OCI-LY3 (cell line): ENCODE results near the gene B9D2.
A peak's percentile ranks its signal among the peaks of the same experiment; 100 is the strongest.

ENCODE experiments used
- H2AFZ ChIP-seq: fragments of 200-600, 300-600 bp; shearing (Covaris generic); 2 replicates; pipeline ENCODE4 v1.6.0; 2014; ENCODE audit warnings: antibody characterized with exemption, low read depth, low read length
- H3K27ac ChIP-seq: fragments of 200-600, 300-600 bp; sonication (generic); 2 replicates; pipeline ENCODE4 v1.5.1; 2014; ENCODE audit warnings: mild to moderate bottlenecking, low read length, moderate library complexity, mixed read lengths
- H3K27me3 ChIP-seq: fragments of 200-600, 300-600 bp; sonication (generic); 2 replicates; pipeline ENCODE4 v1.6.1; 2014; ENCODE audit warnings: low read depth, low read length, mixed read lengths
- H3K36me3 ChIP-seq: fragments of 200-600, 300-600 bp; sonication (generic); replicated peaks from 2 replicates; pipeline ENCODE3; 2014; ENCODE audit warnings: low read depth, low read length, mixed read lengths
- H3K4me1 ChIP-seq: fragments of 300-600, 200-600 bp; sonication (generic); 2 replicates; pipeline ENCODE4 v1.6.1; 2014; ENCODE audit warnings: low read length, mixed read lengths
- H3K4me2 ChIP-seq: fragments of 200-600, 300-600 bp; sonication (generic); 2 replicates; pipeline ENCODE4 v1.6.1; 2014; ENCODE audit warnings: low read length, mixed read lengths
- H3K4me3 ChIP-seq: fragments of 300-600, 200-600 bp; sonication (generic); 2 replicates; pipeline ENCODE4 v1.5.1; 2014; ENCODE audit warnings: antibody characterized with exemption, mild to moderate bottlenecking, low read length, moderate library complexity
- H3K79me2 ChIP-seq: fragments of 300-600, 200-600 bp; shearing (Covaris generic); 2 replicates; pipeline ENCODE4 v1.6.1; 2014; ENCODE audit warnings: mild to moderate bottlenecking, low read length, mixed read lengths
- H3K9ac ChIP-seq: fragments of 300-600, 200-600 bp; shearing (Covaris generic); 2 replicates; pipeline ENCODE4 v1.6.0; 2014; ENCODE audit warnings: mild to moderate bottlenecking, low read length, moderate library complexity
- H3K9me3 ChIP-seq: fragments of 200-600, 300-600 bp; shearing (Covaris generic); 2 replicates; pipeline ENCODE4 v1.6.1; 2014; ENCODE audit warnings: low read length, mixed read lengths; ENCODE audit not compliant: insufficient read depth
- H4K20me1 ChIP-seq: fragments of 200-600, 300-600 bp; sonication (generic); 2 replicates; pipeline ENCODE4 v1.6.1; 2016; ENCODE audit warnings: low read length, mixed read lengths; ENCODE audit not compliant: insufficient read depth
- CTCF ChIP-seq: fragments of 200-600, 300-600 bp; sonication (generic); IDR thresholded peaks from 2 replicates; pipeline ENCODE4 v1.5.1; 2014; ENCODE audit warnings: antibody characterized with exemption, low read length, low read depth
- EZH2phosphoT487 ChIP-seq: fragments of 200-600 bp; shearing (Covaris generic); IDR thresholded peaks from 2 replicates; pipeline ENCODE4 v1.6.1; 2018; ENCODE audit warnings: antibody characterized with exemption, mixed run types, low read depth

The B9D2 gene

GRCh38 chr19:41341669-41342490 lies 22.1 kb downstream of the B9D2 start:
- Histone ChIP-seq H3K4me2 (no peak overlapping the region), H2AFZ (no peak overlapping the region), H3K79me2 (peaks cover 58% of the 10 kb centered on the region), H4K20me1 (peaks cover 22% of the 10 kb centered on the region), H3K27me3 (no peaks in the 10 kb centered on the region), H3K4me1 (no peaks in the 10 kb centered on the region), H3K27ac (no peak overlapping the region), H3K36me3 (peaks cover 56% of the 10 kb centered on the region), H3K9me3 (no peaks in the 10 kb centered on the region), H3K4me3 (no peak overlapping the region), H3K9ac (no peak overlapping the region)
- TF ChIP-seq EZH2phosphoT487: no peak
- TF ChIP-seq CTCF: 0 out of 2 replicates have a peak, but pooled peaks have one; percentile 7

GRCh38 chr19:41339936-41340335 lies 24.0 kb downstream of the B9D2 start:
- Histone ChIP-seq H3K79me2 (peaks cover 53% of the 10 kb centered on the region), H3K9me3 (no peaks in the 10 kb centered on the region), H3K4me1 (peaks cover 6% of the 10 kb centered on the region; the same call in 1 of the 2 replicates), H3K36me3 (peaks cover 59% of the 10 kb centered on the region), H2AFZ (no peak overlapping the region), H3K27ac (no peak overlapping the region), H3K27me3 (no peaks in the 10 kb centered on the region), H3K4me3 (no peak overlapping the region), H3K4me2 (no peak overlapping the region), H4K20me1 (peaks cover 18% of the 10 kb centered on the region), H3K9ac (no peak overlapping the region)
- TF ChIP-seq CTCF: no peak
- TF ChIP-seq EZH2phosphoT487: no peak

DNA sequence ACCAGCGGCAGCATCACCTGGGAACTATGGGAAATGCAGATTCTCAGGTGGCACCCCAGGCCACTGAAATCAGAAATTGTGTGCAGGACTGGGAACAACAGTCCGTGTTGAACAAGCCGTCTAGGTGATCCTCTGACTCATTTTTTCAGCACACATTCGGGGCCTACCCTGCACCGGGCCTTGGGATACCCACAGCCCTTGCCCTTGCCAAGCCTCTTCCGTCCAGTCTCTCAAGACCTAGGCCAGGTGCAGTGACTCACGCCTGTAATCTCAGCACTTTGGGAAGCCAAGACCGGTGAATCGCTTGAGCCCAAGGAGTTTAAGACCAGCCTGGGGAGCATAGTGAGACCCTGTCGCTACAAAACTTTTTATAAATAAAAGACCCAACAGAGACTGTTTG lies 28.5 kb downstream of the B9D2 start:
- peaks cover 16% of the 10 kb centered on the region; the same call in 1 of the 2 replicates for H4K20me1 ChIP-seq
- TF ChIP-seq EZH2phosphoT487: no peak
- TF ChIP-seq CTCF: no peak
- no peak overlapping the region for H3K4me3 ChIP-seq
- H3K27ac ChIP-seq: no peak overlapping the region
- no peak overlapping the region for H2AFZ ChIP-seq
- peaks cover 53% of the 10 kb centered on the region for H3K36me3 ChIP-seq
- H3K9ac ChIP-seq: no peak overlapping the region
- no peak overlapping the region for H3K4me2 ChIP-seq
- H3K27me3 ChIP-seq: no peaks in the 10 kb centered on the region
- H3K9me3 ChIP-seq: no peaks in the 10 kb centered on the region
- H3K79me2 ChIP-seq: peaks cover 38% of the 10 kb centered on the region
- H3K4me1 ChIP-seq: peaks cover 7% of the 10 kb centered on the region; the same call in 1 of the 2 replicates

DNA sequence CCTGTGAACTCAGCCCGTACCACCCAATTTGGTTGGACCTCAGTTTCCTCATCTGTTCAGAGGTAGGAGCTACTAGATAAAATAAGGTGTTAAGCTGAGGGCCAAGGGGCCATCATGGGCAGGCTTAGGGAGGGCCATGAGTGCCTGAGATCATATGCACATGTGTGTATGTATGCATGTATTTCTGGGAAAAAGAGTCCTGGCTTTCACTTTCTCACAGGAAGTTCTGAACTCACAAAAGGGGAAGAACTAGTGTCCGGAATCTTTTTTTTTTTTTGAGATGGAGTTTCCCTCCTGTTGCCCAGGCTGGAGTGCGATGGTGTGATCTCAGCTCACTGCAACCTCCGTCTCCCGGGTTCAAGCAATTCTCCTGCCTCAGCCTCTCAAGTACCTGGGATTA lies 29.2 kb downstream of the B9D2 start:
- H3K4me3 ChIP-seq: no peak overlapping the region
- no peaks in the 10 kb centered on the region for H3K27me3 ChIP-seq
- no peak overlapping the region for H2AFZ ChIP-seq
- no peak overlapping the region for H3K4me2 ChIP-seq
- peaks cover 13% of the 10 kb centered on the region; the same call in 1 of the 2 replicates for H4K20me1 ChIP-seq
- H3K9ac ChIP-seq: no peak overlapping the region
- H3K4me1 ChIP-seq: peaks cover 13% of the 10 kb centered on the region; the same call in 1 of the 2 replicates
- no peak overlapping the region for H3K27ac ChIP-seq
- H3K79me2 ChIP-seq: peaks cover 33% of the 10 kb centered on the region
- peaks cover 52% of the 10 kb centered on the region for H3K36me3 ChIP-seq
- TF ChIP-seq CTCF (no peak), EZH2phosphoT487 (no peak)
- H3K9me3 ChIP-seq: no peaks in the 10 kb centered on the region
